Measurements from ENCODE around the gene SMIM7. TPM values are rescaled to one million over a fixed set of nuclear protein-coding genes. Genes with fewer than 3 reads are reported as not detected.
A peak's percentile ranks its signal among the peaks of the same experiment; 100 is the strongest.

Gene SMIM7
- total RNA-seq, 2 experiments from 2014 or later = 55.4 to 60.0 TPM

GRCh38 chr19:16650821-16651220 lies 9.1 kb downstream of the SMIM7 start:
- no peaks in the 10 kb centered on the region for H3K9me3 Mint-ChIP-seq (ENCODE audit: low read depth)
- H3K4me1 Mint-ChIP-seq = peaks cover 22% of the 10 kb centered on the region
- CTCF ChIA-PET = no interaction called here
- DNase-seq = no peak
- H3K27ac Mint-ChIP-seq = no peak overlapping the region
- no peaks in the 10 kb centered on the region for H3K27me3 Mint-ChIP-seq
- no peak overlapping the region for H3K4me3 Mint-ChIP-seq
- H3K36me3 Mint-ChIP-seq = peaks cover 67% of the 10 kb centered on the region
- no peak for ATAC-seq

GRCh38 chr19:16649734-16650133 lies 10.2 kb downstream of the SMIM7 start:
- H3K36me3 Mint-ChIP-seq = peaks cover 64% of the 10 kb centered on the region
- no peak overlapping the region for H3K4me3 Mint-ChIP-seq
- no peak for DNase-seq
- ATAC-seq = no peak
- no peaks in the 10 kb centered on the region for H3K9me3 Mint-ChIP-seq (ENCODE audit: low read depth)
- H3K4me1 Mint-ChIP-seq = peaks cover 16% of the 10 kb centered on the region
- CTCF ChIA-PET = interaction anchor here (0.9 kb wide), 1 partner anchor 11 kb away, joined by 3 read pairs; the partner anchor contains the start of gene TMEM38A
- H3K27ac Mint-ChIP-seq = peak overlapping the region; percentile 5
- H3K27me3 Mint-ChIP-seq = no peaks in the 10 kb centered on the region

GRCh38 chr19:16645140-16645539 lies 14.8 kb downstream of the SMIM7 start:
- H3K4me1 Mint-ChIP-seq = peaks cover 9% of the 10 kb centered on the region
- no peaks in the 10 kb centered on the region for H3K27me3 Mint-ChIP-seq
- H3K36me3 Mint-ChIP-seq = peaks cover 54% of the 10 kb centered on the region
- DNase-seq = no peak
- no peak for ATAC-seq
- no peaks in the 10 kb centered on the region for H3K9me3 Mint-ChIP-seq (ENCODE audit: low read depth)
- no peak overlapping the region for H3K4me3 Mint-ChIP-seq
- no peak overlapping the region for H3K27ac Mint-ChIP-seq
- CTCF ChIA-PET = interaction anchor here (0.7 kb wide), 1 partner anchor 67 kb away, joined by 3 read pairs; no protein-coding TSS in a partner anchor

- Mint-ChIP-seq H3K27me3 (no peaks in the 10 kb centered on the region), H3K4me3 (no peak overlapping the region), H3K36me3 (peaks cover 55% of the 10 kb centered on the region), H3K4me1 (peaks cover 15% of the 10 kb centered on the region), H3K9me3 (ENCODE audit: low read depth) (no peaks in the 10 kb centered on the region), H3K27ac (no peak overlapping the region)
- CTCF ChIA-PET = no interaction called here
- no peak for DNase-seq
- ATAC-seq = no peak
These were observed 18.2 kb downstream of the SMIM7 start for GRCh38 chr19:16641695-16642094.

GRCh38 chr19:16640951-16641350 lies 19.0 kb downstream of the SMIM7 start:
- Mint-ChIP-seq H3K4me3 (no peak overlapping the region), H3K4me1 (peaks cover 15% of the 10 kb centered on the region), H3K27ac (no peak overlapping the region), H3K27me3 (no peaks in the 10 kb centered on the region), H3K9me3 (ENCODE audit: low read depth) (no peaks in the 10 kb centered on the region), H3K36me3 (peaks cover 52% of the 10 kb centered on the region)
- CTCF ChIA-PET = no interaction called here
- DNase-seq = no peak
- no peak for ATAC-seq

GRCh38 chr19:16638666-16639065 lies 21.3 kb downstream of the SMIM7 start:
- no peak for DNase-seq
- Mint-ChIP-seq H3K4me3 (no peak overlapping the region), H3K36me3 (peaks cover 48% of the 10 kb centered on the region), H3K27me3 (no peaks in the 10 kb centered on the region), H3K4me1 (peaks cover 14% of the 10 kb centered on the region), H3K27ac (no peak overlapping the region), H3K9me3 (ENCODE audit: low read depth) (no peaks in the 10 kb centered on the region)
- CTCF ChIA-PET = interaction anchor here (1.8 kb wide), 1 partner anchor 9 kb away, joined by 6 read pairs; no protein-coding TSS in a partner anchor
- ATAC-seq = no peak

GRCh38 chr19:16637535-16637934 lies 22.4 kb downstream of the SMIM7 start:
- ATAC-seq (no peak), DNase-seq (no peak)
- Mint-ChIP-seq H3K4me1 (peaks cover 17% of the 10 kb centered on the region), H3K4me3 (no peak overlapping the region), H3K36me3 (peaks cover 45% of the 10 kb centered on the region), H3K27ac (peak overlapping the region; percentile 43), H3K27me3 (no peaks in the 10 kb centered on the region), H3K9me3 (ENCODE audit: low read depth) (no peaks in the 10 kb centered on the region)
- CTCF ChIA-PET = interaction anchor here (1.8 kb wide), 1 partner anchor 8 kb away, joined by 6 read pairs; no protein-coding TSS in a partner anchor

GRCh38 chr19:16631465-16631864 lies 28.5 kb downstream of the SMIM7 start:
- Mint-ChIP-seq H3K27ac (no peak overlapping the region), H3K4me3 (no peak overlapping the region), H3K36me3 (peaks cover 27% of the 10 kb centered on the region), H3K4me1 (peaks cover 24% of the 10 kb centered on the region), H3K9me3 (ENCODE audit: low read depth) (no peaks in the 10 kb centered on the region), H3K27me3 (no peaks in the 10 kb centered on the region)
- no peak for ATAC-seq
- DNase-seq = no peak
- CTCF ChIA-PET = no interaction called here

- ATAC-seq = peak; percentile 5
- DNase-seq = peak; percentile 50
- H3K36me3 Mint-ChIP-seq = peaks cover 30% of the 10 kb centered on the region
- H3K9me3 Mint-ChIP-seq (ENCODE audit: low read depth) = no peaks in the 10 kb centered on the region
- peak overlapping the region; percentile 86 for H3K4me3 Mint-ChIP-seq
- peak overlapping the region; percentile 100 for H3K27ac Mint-ChIP-seq
- H3K27me3 Mint-ChIP-seq = no peaks in the 10 kb centered on the region
- peaks cover 41% of the 10 kb centered on the region for H3K4me1 Mint-ChIP-seq
- CTCF ChIA-PET = interaction anchor here (0.9 to 1.5 kb wide), 3 partner anchors 9 to 58 kb away, joined by 3 to 6 read pairs (median 3); no protein-coding TSS in a partner anchor
These were observed 30.8 kb downstream of the SMIM7 start for GRCh38 chr19:16628984-16629691.

GRCh38 chr19:16628183-16628983 lies 31.6 kb downstream of the SMIM7 start, which contains the start of gene MED26:
TSS of gene MED26 (minus strand) at chr19:16628204. CDS start at chr19:16627943, 261 bp downstream.
- H3K4me1 Mint-ChIP-seq = peaks cover 46% of the 10 kb centered on the region
- ATAC-seq = peak; percentile 92

GRCh38 chr19:16627928-16628182 lies 32.1 kb downstream of the SMIM7 start:
- no peaks in the 10 kb centered on the region for H3K9me3 Mint-ChIP-seq (ENCODE audit: low read depth)
- H3K4me3 Mint-ChIP-seq = peak overlapping the region; percentile 91
- peak overlapping the region; percentile 89 for H3K27ac Mint-ChIP-seq
- H3K36me3 Mint-ChIP-seq = peaks cover 27% of the 10 kb centered on the region
- H3K27me3 Mint-ChIP-seq = no peaks in the 10 kb centered on the region
- CTCF ChIA-PET = interaction anchor here (0.6 to 1.6 kb wide), 7 partner anchors 14 to 85 kb away, joined by 3 to 7 read pairs (median 4); partner anchors contain the start of gene SMIM7
- ATAC-seq (no peak), DNase-seq (no peak)
- peaks cover 52% of the 10 kb centered on the region for H3K4me1 Mint-ChIP-seq

More at GRCh38 chr19:16628183-16628983, 31.6 kb downstream of the SMIM7 start, which contains the start of gene MED26:
- Mint-ChIP-seq H3K27ac (peak within 1 kb of the TSS; percentile 100), H3K27me3 (no peaks in the 10 kb centered on the region), H3K9me3 (ENCODE audit: low read depth) (no peaks in the 10 kb centered on the region), H3K36me3 (peaks cover 28% of the 10 kb centered on the region), H3K4me3 (peak within 1 kb of the TSS; percentile 91)
- DNase-seq = peak; percentile 97
- CTCF ChIA-PET = interaction anchor here (0.6 to 1.6 kb wide), 7 partner anchors 10 to 85 kb away, joined by 3 to 6 read pairs (median 4); partner anchors contain the start of gene SMIM7

GRCh38 chr19:16627193-16627927 lies 32.6 kb downstream of the SMIM7 start:
- CTCF ChIA-PET = interaction anchor here (1.0 to 1.6 kb wide), 8 partner anchors 13 to 54 kb away, joined by 3 to 7 read pairs (median 4); partner anchors contain the start of gene SMIM7
- Mint-ChIP-seq H3K27me3 (no peaks in the 10 kb centered on the region), H3K36me3 (peaks cover 25% of the 10 kb centered on the region), H3K9me3 (ENCODE audit: low read depth) (no peaks in the 10 kb centered on the region), H3K4me3 (peak overlapping the region; percentile 91), H3K4me1 (peaks cover 49% of the 10 kb centered on the region), H3K27ac (peak overlapping the region; percentile 89)
- ATAC-seq (no peak), DNase-seq (peak; percentile 52)

GRCh38 chr19:16626796-16627192 lies 33.1 kb downstream of the SMIM7 start:
- Mint-ChIP-seq H3K4me3 (peak overlapping the region; percentile 91), H3K27me3 (no peaks in the 10 kb centered on the region), H3K36me3 (peaks cover 22% of the 10 kb centered on the region), H3K27ac (peak overlapping the region; percentile 89), H3K4me1 (peaks cover 50% of the 10 kb centered on the region), H3K9me3 (ENCODE audit: low read depth) (no peaks in the 10 kb centered on the region)
- CTCF ChIA-PET = interaction anchor here (1.1 to 1.6 kb wide), 7 partner anchors 15 to 42 kb away, joined by 3 to 7 read pairs (median 4); partner anchors contain the start of gene SMIM7
- DNase-seq = peak; percentile 45
- ATAC-seq = no peak

Measured in activated CD8-positive, alpha-beta memory T cell treated with anti-CD3 and anti-CD28 coated beads, Interleukin-2, amount 10 ng/mL, durations not matched to agents 7 days and 5 days (primary cell).